ENCODE data around the gene ARID3B. TPM values are rescaled to one million over a fixed set of nuclear protein-coding genes. Genes with fewer than 3 reads are reported as not detected.

ARID3B gene
- total and polyA plus RNA-seq, 2 of the 4 experiments (the other 2 are of a cell fraction): 2.5 to 5.0 TPM

- no peak for ATAC-seq (ENCODE audit: low read depth)
- no peak overlapping the region for H3K18ac ChIP-seq (ENCODE audit: low read depth, low read length)
- peaks cover 44% of the 10 kb centered on the region for H4K20me1 ChIP-seq (ENCODE audit: insufficient read depth, low read length)
Measured at GRCh38 chr15:74646480-74646879, 105.5 kb downstream of the ARID3B start.

More at GRCh38 chr15:74646480-74646879, 105.5 kb downstream of the ARID3B start:
- Histone ChIP-seq H3K79me1 (ENCODE audit: low read depth in 1 of 2, low read length in 2 of 2) (peaks cover 35 to 69% of the 10 kb centered on the region in 2 experiments), H2BK15ac (ENCODE audit: low read depth, low read length) (no peak overlapping the region), H3K4ac (ENCODE audit: low read depth, low read length) (no peak overlapping the region), H3K36me3 (ENCODE audit: control insufficient read depth, insufficient read depth, low read length) (peaks cover 10% of the 10 kb centered on the region), H2BK120ac (ENCODE audit: low read depth, low read length) (no peak overlapping the region), H3K9me1 (ENCODE audit: insufficient read depth, low read length) (peaks cover 13% of the 10 kb centered on the region; the same call in 1 of the 2 replicates), H3K27me3 (ENCODE audit: control insufficient read depth, insufficient read depth, low read length) (no peaks in the 10 kb centered on the region), H3K14ac (replicated peaks; ENCODE audit: low read depth, low read length) (no peak overlapping the region), H3K27ac (ENCODE audit: insufficient read depth, low read length) (no peak overlapping the region), H4K5ac (ENCODE audit: low read depth, low read length) (no peak overlapping the region), H3K9me3 (ENCODE audit: control insufficient read depth, insufficient read depth, low read length) (no peaks in the 10 kb centered on the region), H2AFZ (replicated peaks; ENCODE audit: low read length, poor library complexity) (no peak overlapping the region), H2AK5ac (ENCODE audit: low read depth, low read length) (no peak overlapping the region), H2BK20ac (ENCODE audit: low read depth, low read length) (no peak overlapping the region), H3K23ac (ENCODE audit: low read depth, low read length) (no peak overlapping the region), H4K8ac (ENCODE audit: low read depth in 2 of 2, low read length in 2 of 2) (no peak overlapping the region), H4K91ac (ENCODE audit: insufficient read depth, low read depth, low read length) (no peak overlapping the region), H2BK5ac (ENCODE audit: low read depth, low read length, poor library complexity, severe bottlenecking) (no peak overlapping the region), H3K4me3 (ENCODE audit: insufficient read depth, low read depth, low read length) (no peak overlapping the region), H3K9ac (ENCODE audit: low read depth, low read length) (no peak overlapping the region), H2AK9ac (replicated peaks; ENCODE audit: low read depth, low read length, poor library complexity) (no peak overlapping the region), H3K56ac (ENCODE audit: extremely low read depth, insufficient read depth, low read length) (no peak overlapping the region), H3K4me1 (ENCODE audit: control insufficient read depth, insufficient read depth, low read length) (peaks cover 3% of the 10 kb centered on the region; the same call in 1 of the 2 replicates), H3K4me2 (ENCODE audit: low read depth, low read length) (no peak overlapping the region)
- dilution Hi-C loops (cut with HindIII; ENCODE audit: low sequenced_read_pairs, unreplicated experiment) (no loop called here), in situ Hi-C loops (cut with MboI; ENCODE audit: low sequenced_read_pairs) (no loop called here), intact Hi-C loops (cut with micrococcal nuclease) (loop anchor here (5.0 kb wide), 1 partner anchor 36 kb away; no protein-coding TSS in a partner anchor)
- no TSS peak for BruUV-seq (replicated peaks)
- POLR2A ChIA-PET (ENCODE audit: unreplicated experiment): no interaction called here
- no peak for DNase-seq
- no peak for TF ChIP-seq FOS (IDR thresholded peaks at IDR 0.05; ENCODE audit: low read depth, low read length)
- TF ChIP-seq, protein P1, sequence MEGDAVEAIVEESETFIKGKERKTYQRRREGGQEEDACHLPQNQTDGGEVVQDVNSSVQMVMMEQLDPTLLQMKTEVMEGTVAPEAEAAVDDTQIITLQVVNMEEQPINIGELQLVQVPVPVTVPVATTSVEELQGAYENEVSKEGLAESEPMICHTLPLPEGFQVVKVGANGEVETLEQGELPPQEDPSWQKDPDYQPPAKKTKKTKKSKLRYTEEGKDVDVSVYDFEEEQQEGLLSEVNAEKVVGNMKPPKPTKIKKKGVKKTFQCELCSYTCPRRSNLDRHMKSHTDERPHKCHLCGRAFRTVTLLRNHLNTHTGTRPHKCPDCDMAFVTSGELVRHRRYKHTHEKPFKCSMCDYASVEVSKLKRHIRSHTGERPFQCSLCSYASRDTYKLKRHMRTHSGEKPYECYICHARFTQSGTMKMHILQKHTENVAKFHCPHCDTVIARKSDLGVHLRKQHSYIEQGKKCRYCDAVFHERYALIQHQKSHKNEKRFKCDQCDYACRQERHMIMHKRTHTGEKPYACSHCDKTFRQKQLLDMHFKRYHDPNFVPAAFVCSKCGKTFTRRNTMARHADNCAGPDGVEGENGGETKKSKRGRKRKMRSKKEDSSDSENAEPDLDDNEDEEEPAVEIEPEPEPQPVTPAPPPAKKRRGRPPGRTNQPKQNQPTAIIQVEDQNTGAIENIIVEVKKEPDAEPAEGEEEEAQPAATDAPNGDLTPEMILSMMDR (conservative IDR thresholded peaks at IDR 0.05; ENCODE audit: low read depth, low read length): no peak
- no peak for TF ChIP-seq BHLHE40 (IDR thresholded peaks at IDR 0.05; ENCODE audit: low read depth, low read length)
- no peak for TF ChIP-seq USF2 (IDR thresholded peaks at IDR 0.05; ENCODE audit: low read depth, low read length)
- no peak for TF ChIP-seq ELK1 (IDR thresholded peaks at IDR 0.05; ENCODE audit: borderline replicate concordance, low read depth, low read length)
- TF ChIP-seq CEBPB (IDR thresholded peaks at IDR 0.05; ENCODE audit: low read depth, low read length): no peak
- no peak for TF ChIP-seq NFE2L2 (IDR thresholded peaks at IDR 0.05; ENCODE audit: low read depth, low read length)
- TF ChIP-seq CHD1 (IDR thresholded peaks at IDR 0.05; ENCODE audit: low read depth, low read length): no peak
- TF ChIP-seq RFX5 (IDR thresholded peaks at IDR 0.05; ENCODE audit: low read depth, low read length): no peak
- TF ChIP-seq SMC3 (IDR thresholded peaks at IDR 0.05; ENCODE audit: low read depth, low read length): no peak
- CTCF ChIA-PET: interaction anchor here (0.6 to 0.9 kb wide), 3 partner anchors 8 to 30 kb away, joined by 3 to 4 read pairs (median 3); no protein-coding TSS in a partner anchor

Measured in IMR-90 (cell line).